CD14-positive monocyte (primary cell): ENCODE results near the gene ZBED2. TPM values are rescaled to one million over a fixed set of nuclear protein-coding genes. Genes with fewer than 3 reads are reported as not detected.
"Not testable (repeated sequence)": the region's sequence is repeated elsewhere in the genome, so short reads cannot be mapped to it uniquely, and the experiment has no call there.

Experiments used
- DNase-seq, 3 donors: peaks; one replicate each; pipeline ENCODE4 v3.0.0-alpha.2; 2011 to 2022
- H2AFZ ChIP-seq: 2 replicates; pipeline ENCODE4 v1.6.0; 2012; ENCODE audit warnings: mild to moderate bottlenecking, low read depth, low read length, inconsistent platforms; ENCODE audit not compliant: insufficient read depth, poor library complexity, severe bottlenecking
- H3K27ac ChIP-seq, 2 donors: 1 replicate in 1 of 2; 2 replicates in 1 of 2; pipeline ENCODE4 v1.5.1; 2012 to 2013; ENCODE audit warnings: low read length in 2 of 2, control low read depth in 1 of 2, inconsistent platforms in 1 of 2, low read depth in 1 of 2, mild to moderate bottlenecking in 1 of 2
- H3K27me3 ChIP-seq, 2 donors: one replicate each; pipeline versions ENCODE4 v1.6.0 to v1.6.1; 2011 to 2013; ENCODE audit warnings: low read length in 2 of 2; ENCODE audit not compliant: control insufficient read depth in 2 of 2, insufficient read depth in 2 of 2
- H3K36me3 ChIP-seq, 2 donors: replicated peaks in 1 of 2; 1 replicate in 1 of 2; 2 replicates in 1 of 2; pipeline versions ENCODE4 v1.5.1 to v1.6.1; 2012 to 2013; ENCODE audit warnings: low read length in 2 of 2, control low read depth in 1 of 2, inconsistent platforms in 1 of 2, mild to moderate bottlenecking in 1 of 2; ENCODE audit not compliant: insufficient read depth in 2 of 2, control insufficient read depth in 1 of 2
- H3K4me1 ChIP-seq, 2 donors: 1 replicate in 1 of 2; 2 replicates in 1 of 2; pipeline versions ENCODE4 v1.5.1 to v1.6.1; 2012 to 2013; ENCODE audit warnings: low read length in 2 of 2, control low read depth in 1 of 2, inconsistent platforms in 1 of 2, mild to moderate bottlenecking in 1 of 2, moderate library complexity in 1 of 2; ENCODE audit not compliant: insufficient read depth in 2 of 2, control insufficient read depth in 1 of 2
- H3K4me2 ChIP-seq: replicated peaks from 2 replicates; pipeline ENCODE3; 2012; ENCODE audit warnings: low read length, moderate library complexity, mild to moderate bottlenecking; ENCODE audit not compliant: poor library complexity, severe bottlenecking; ENCODE audit errors: extremely low read depth
- H3K4me3 ChIP-seq, 3 experiments: fragments of 200-600 bp in 1 of 3; sonication (generic) in 1 of 3; replicated peaks in 1 of 3; 1 replicate in 2 of 3; 2 replicates in 1 of 3; pipeline ENCODE4 v1.5.1; 2011 to 2013; ENCODE audit warnings: low read length in 3 of 3, mild to moderate bottlenecking in 3 of 3, control low read depth in 2 of 3, low read depth in 2 of 3, inconsistent platforms in 1 of 3, moderate library complexity in 1 of 3
- H3K79me2 ChIP-seq: 2 replicates; pipeline ENCODE4 v1.6.0; 2012; ENCODE audit warnings: mild to moderate bottlenecking, control low read depth, inconsistent platforms, low read length, moderate library complexity; ENCODE audit not compliant: insufficient read depth
- H3K9ac ChIP-seq: 2 replicates; pipeline ENCODE4 v1.6.0; 2017; ENCODE audit warnings: low read length, mild to moderate bottlenecking; ENCODE audit not compliant: insufficient read depth, poor library complexity, severe bottlenecking
- H3K9me3 ChIP-seq, 2 donors: replicated peaks in 1 of 2; 1 replicate in 1 of 2; 2 replicates in 1 of 2; pipeline versions ENCODE4 v1.5.1 to v1.6.1; 2012 to 2013; ENCODE audit warnings: low read length in 2 of 2, control low read depth in 1 of 2; ENCODE audit not compliant: control insufficient read depth in 1 of 2, insufficient read depth in 1 of 2
- H4K20me1 ChIP-seq: 2 replicates; pipeline ENCODE4 v1.6.0; 2012; ENCODE audit warnings: mild to moderate bottlenecking, low read length, control low read depth, moderate library complexity; ENCODE audit not compliant: insufficient read depth
- H3K27ac Mint-ChIP-seq, 7 donors: one replicate each; pipeline ENCODE4 v1.8.0; 2020; ENCODE audit warnings: mild to moderate bottlenecking in 7 of 7, mixed read lengths in 7 of 7, moderate library complexity in 6 of 7, inconsistent platforms in 2 of 7
- H3K27me3 Mint-ChIP-seq, 3 donors: one replicate each; pipeline ENCODE4 v1.8.0; 2021 to 2022; ENCODE audit warnings: low read depth in 3 of 3, mild to moderate bottlenecking in 3 of 3, mixed read lengths in 3 of 3, moderate library complexity in 3 of 3, inconsistent platforms in 1 of 3
- H3K36me3 Mint-ChIP-seq, 2 donors: one replicate each; pipeline ENCODE4 v1.8.0; 2020; ENCODE audit warnings: mixed read lengths in 2 of 2, inconsistent platforms in 1 of 2, mild to moderate bottlenecking in 1 of 2
- H3K4me1 Mint-ChIP-seq: one replicate; pipeline ENCODE4 v1.8.0; 2020; ENCODE audit warnings: mild to moderate bottlenecking, mixed read lengths
- H3K4me3 Mint-ChIP-seq, 2 donors: one replicate each; pipeline ENCODE4 v1.8.0; 2020; ENCODE audit warnings: mild to moderate bottlenecking in 2 of 2, mixed read lengths in 2 of 2, moderate library complexity in 1 of 2
- H3K9me3 Mint-ChIP-seq, 7 donors: one replicate each; pipeline ENCODE4 v1.8.0; 2020 to 2022; ENCODE audit warnings: mixed read lengths in 7 of 7, mild to moderate bottlenecking in 6 of 7, moderate library complexity in 6 of 7, inconsistent platforms in 2 of 7
- WGBS: methylation state at CpG from one replicate; pipeline ENCODE4 v1.1.5; 2013; ENCODE audit warnings: missing lambda C conversion rate; ENCODE audit not compliant: insufficient coverage; 5-methylcytosine and 5-hydroxymethylcytosine counted together
- intact Hi-C, 2 donors: fragments of 100-400 bp; cut with micrococcal nuclease; formaldehyde crosslinking; loops; one replicate each; pipeline versions ENCODE4 v1.15.0 to v1.15.1; 2023
- polyA plus RNA-seq, 3 donors: library from polyadenylated mRNA; depleted of rRNA in 1 of 3; unstranded in 2 of 3; stranded (reverse) in 1 of 3; fragments of 300-500 nt in 2 of 3; fragments of >200 nt in 1 of 3; fragmentation: Illumina TruSeq in 2 of 3; gene quantifications; 1 replicate in 2 of 3; 2 replicates in 1 of 3; pipeline ENCODE4 v1.2.3, GENCODE V29; 2012 to 2021
- TF ChIP-seq, protein P1 (sequence below): fragments of 200-600 bp; IDR thresholded peaks from one replicate; pipeline ENCODE4 v1.8.0; 2022; ENCODE audit warnings: antibody characterized with exemption, mild to moderate bottlenecking

Gene ZBED2
- polyA plus RNA-seq, 3 donors, result not detected

- no CpG with 5 or more reads among the region's 1 CpG for WGBS
- intact Hi-C loops, H3K4me1 ChIP-seq, H3K4me3 ChIP-seq, H3K27ac ChIP-seq, H3K4me3 Mint-ChIP-seq, DNase-seq, H3K4me2 ChIP-seq, H3K4me1 Mint-ChIP-seq, H4K20me1 ChIP-seq, H3K27me3 Mint-ChIP-seq, H3K79me2 ChIP-seq, H3K36me3 ChIP-seq, H3K36me3 Mint-ChIP-seq, H3K9me3 ChIP-seq, H2AFZ ChIP-seq, H3K9ac ChIP-seq, H3K27ac Mint-ChIP-seq, H3K27me3 ChIP-seq: not testable (repeated sequence)
- peaks cover 14 to 28% (median 22%) of the 10 kb centered on the region in 7 donors for H3K9me3 Mint-ChIP-seq
Observed at GRCh38 chr3:111629018-111629417, 33.9 kb upstream of the ZBED2 start.

DNA sequence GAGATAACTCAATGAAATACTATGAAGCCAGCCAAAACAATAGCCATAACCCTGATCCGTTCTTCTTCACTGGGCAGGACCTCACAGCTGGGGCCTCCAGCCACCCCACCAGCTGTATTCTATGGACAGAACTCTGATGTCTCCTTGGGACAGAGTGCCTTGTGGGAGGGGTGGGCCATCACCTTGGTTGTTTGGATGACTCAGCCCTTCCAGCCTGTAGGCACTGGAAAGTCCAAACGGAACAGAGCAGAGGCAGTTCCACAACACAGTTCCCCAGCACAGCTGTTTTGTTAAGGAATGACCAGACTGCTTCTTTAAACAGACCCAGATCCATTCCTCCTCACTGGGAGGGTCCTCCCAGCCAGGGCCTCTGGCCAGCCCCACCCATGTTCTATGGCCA lies 31.9 kb upstream of the ZBED2 start:
- Mint-ChIP-seq H3K4me1 (no peaks in the 10 kb centered on the region), H3K4me3 (no peak overlapping the region), H3K36me3 (no peaks in the 10 kb centered on the region), H3K27me3 (peaks cover 0 to 2% (median 2%) of the 10 kb centered on the region in 3 donors), H3K27ac (no peak overlapping the region), H3K9me3 (peaks cover 14 to 28% (median 22%) of the 10 kb centered on the region in 7 donors)
- no peaks in the 10 kb centered on the region for H4K20me1 ChIP-seq
- WGBS, result 71% methylated on average over 1 of the region's 2 CpGs
- H3K4me2 ChIP-seq, result no peak overlapping the region
- TF ChIP-seq, protein P1, sequence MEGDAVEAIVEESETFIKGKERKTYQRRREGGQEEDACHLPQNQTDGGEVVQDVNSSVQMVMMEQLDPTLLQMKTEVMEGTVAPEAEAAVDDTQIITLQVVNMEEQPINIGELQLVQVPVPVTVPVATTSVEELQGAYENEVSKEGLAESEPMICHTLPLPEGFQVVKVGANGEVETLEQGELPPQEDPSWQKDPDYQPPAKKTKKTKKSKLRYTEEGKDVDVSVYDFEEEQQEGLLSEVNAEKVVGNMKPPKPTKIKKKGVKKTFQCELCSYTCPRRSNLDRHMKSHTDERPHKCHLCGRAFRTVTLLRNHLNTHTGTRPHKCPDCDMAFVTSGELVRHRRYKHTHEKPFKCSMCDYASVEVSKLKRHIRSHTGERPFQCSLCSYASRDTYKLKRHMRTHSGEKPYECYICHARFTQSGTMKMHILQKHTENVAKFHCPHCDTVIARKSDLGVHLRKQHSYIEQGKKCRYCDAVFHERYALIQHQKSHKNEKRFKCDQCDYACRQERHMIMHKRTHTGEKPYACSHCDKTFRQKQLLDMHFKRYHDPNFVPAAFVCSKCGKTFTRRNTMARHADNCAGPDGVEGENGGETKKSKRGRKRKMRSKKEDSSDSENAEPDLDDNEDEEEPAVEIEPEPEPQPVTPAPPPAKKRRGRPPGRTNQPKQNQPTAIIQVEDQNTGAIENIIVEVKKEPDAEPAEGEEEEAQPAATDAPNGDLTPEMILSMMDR, result no peak
- no peak overlapping the region for H2AFZ ChIP-seq
- no peaks in the 10 kb centered on the region for H3K4me1 ChIP-seq
- no peak for DNase-seq
- no peak overlapping the region for H3K9ac ChIP-seq
- H3K9me3 ChIP-seq, result peaks cover 0 to 10% of the 10 kb centered on the region in 2 donors
- no peak overlapping the region for H3K4me3 ChIP-seq
- no peak overlapping the region for H3K27ac ChIP-seq
- H3K36me3 ChIP-seq, result no peaks in the 10 kb centered on the region
- no peaks in the 10 kb centered on the region for H3K79me2 ChIP-seq
- intact Hi-C loops, result no loop called here
- H3K27me3 ChIP-seq, result no peaks in the 10 kb centered on the region
